ENCODE results near the gene ASCL1.

The ASCL1 gene

GRCh38 chr12:102990419-102990818 is 32.9 kb downstream of the ASCL1 start:
- TF ChIP-seq CTCF (IDR thresholded peaks at IDR 0.05; ENCODE audit: control insufficient read depth, insufficient read depth, low read depth, low read length, missing control alignments): no peak
- no peak overlapping the region for H3K4me3 ChIP-seq (ENCODE audit: control insufficient read depth, low read depth, low read length)
- no peak for DNase-seq (ENCODE audit: low read depth)

- DNase-seq (ENCODE audit: low read depth): no peak
- TF ChIP-seq CTCF (IDR thresholded peaks at IDR 0.05; ENCODE audit: control insufficient read depth, insufficient read depth, low read depth, low read length, missing control alignments): no peak
- no peak overlapping the region for H3K4me3 ChIP-seq (ENCODE audit: control insufficient read depth, low read depth, low read length)
Measured at GRCh38 chr12:102992297-102992696, 34.8 kb downstream of the ASCL1 start.

- no peak overlapping the region for H3K4me3 ChIP-seq (ENCODE audit: control insufficient read depth, low read depth, low read length)
- DNase-seq (ENCODE audit: low read depth): no peak
- no peak for TF ChIP-seq CTCF (IDR thresholded peaks at IDR 0.05; ENCODE audit: control insufficient read depth, insufficient read depth, low read depth, low read length, missing control alignments)
Measured at GRCh38 chr12:102992720-102993119, 35.2 kb downstream of the ASCL1 start.

- TF ChIP-seq CTCF (IDR thresholded peaks at IDR 0.05; ENCODE audit: control insufficient read depth, insufficient read depth, low read depth, low read length, missing control alignments): no peak
- no peak overlapping the region for H3K4me3 ChIP-seq (ENCODE audit: control insufficient read depth, low read depth, low read length)
- no peak for DNase-seq (ENCODE audit: low read depth)
Measured at GRCh38 chr12:102993537-102993936, 36.1 kb downstream of the ASCL1 start.

- H3K4me3 ChIP-seq (ENCODE audit: control insufficient read depth, low read depth, low read length): no peak overlapping the region
- DNase-seq (ENCODE audit: low read depth): no peak
- TF ChIP-seq CTCF (IDR thresholded peaks at IDR 0.05; ENCODE audit: control insufficient read depth, insufficient read depth, low read depth, low read length, missing control alignments): no peak
Measured at GRCh38 chr12:102995372-102995771, 37.9 kb downstream of the ASCL1 start.
